NCI-H82 treated with DMSO at 0.1 percent for 48 hours (cell line): ENCODE results near the gene RAD51B.

ENCODE experiments used
- DNase-seq: peaks from one replicate; lab custom pipeline; 2025; ENCODE audit not compliant: unreplicated experiment; lab: John Stamatoyannopoulos, UW

RAD51B gene

GRCh38 chr14:68394764-68395143 is 575.2 kb downstream of the RAD51B start:
- no peak for DNase-seq

DNA sequence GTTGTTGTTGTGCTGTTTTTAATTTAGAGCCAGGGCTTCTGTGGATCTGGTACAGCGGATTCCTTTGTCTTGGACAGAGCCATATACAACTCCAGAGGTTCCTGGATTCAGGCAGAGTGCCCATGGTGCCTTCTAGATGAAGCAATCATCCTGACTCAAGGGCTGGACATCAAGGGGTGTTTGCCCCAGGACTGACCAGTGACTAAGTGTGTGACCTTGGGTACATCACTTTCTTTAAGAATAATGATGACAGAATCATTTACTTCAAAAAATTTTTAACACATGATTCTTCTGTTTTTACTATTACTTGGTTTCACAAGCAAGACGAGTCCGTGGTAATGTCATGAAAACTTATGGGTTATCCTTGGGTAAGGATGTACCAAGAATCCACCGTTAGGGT is 576.0 kb downstream of the RAD51B start:
- DNase-seq, result no peak

DNA sequence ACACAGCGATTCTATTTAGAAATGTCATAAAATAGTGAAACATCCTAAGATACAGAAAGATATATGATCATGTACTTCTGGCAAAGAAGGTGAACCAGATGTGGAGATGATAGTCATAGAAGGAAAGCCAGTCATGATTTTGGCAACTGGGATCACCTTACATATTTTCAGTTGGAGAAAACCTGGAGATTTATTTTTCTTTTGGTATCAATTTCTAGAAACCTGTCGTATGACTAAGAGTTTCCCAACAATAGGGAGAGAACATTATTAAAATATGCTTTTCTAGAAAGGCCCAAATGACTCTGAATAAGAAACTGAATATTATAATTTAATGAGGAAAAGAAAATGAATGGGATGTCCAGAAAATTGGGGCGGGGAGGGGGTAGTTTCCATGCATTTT is 576.9 kb downstream of the RAD51B start:
- DNase-seq, result no peak

- DNase-seq, result no peak
Measured at GRCh38 chr14:68397371-68397811, 577.8 kb downstream of the RAD51B start.

DNA sequence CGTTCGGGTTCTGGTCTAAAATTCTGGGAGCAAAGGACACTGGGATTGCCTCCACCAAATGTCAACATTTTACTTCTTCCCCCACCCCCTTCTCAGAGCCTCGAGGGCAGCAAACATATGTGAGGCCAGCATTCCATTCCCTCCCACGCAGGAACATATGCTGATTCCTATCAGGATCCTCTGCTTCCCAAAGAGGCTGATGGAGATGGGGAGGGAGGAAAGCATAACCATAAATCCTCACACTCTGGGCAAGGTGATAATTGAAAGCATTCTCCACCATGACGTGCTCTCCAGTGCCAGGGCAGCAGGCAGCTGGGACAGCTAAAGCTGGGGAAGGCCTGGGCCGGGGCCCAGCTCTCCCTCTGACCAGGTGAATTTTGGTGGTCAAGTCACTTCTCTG is 578.2 kb downstream of the RAD51B start:
- DNase-seq, result no peak

DNA sequence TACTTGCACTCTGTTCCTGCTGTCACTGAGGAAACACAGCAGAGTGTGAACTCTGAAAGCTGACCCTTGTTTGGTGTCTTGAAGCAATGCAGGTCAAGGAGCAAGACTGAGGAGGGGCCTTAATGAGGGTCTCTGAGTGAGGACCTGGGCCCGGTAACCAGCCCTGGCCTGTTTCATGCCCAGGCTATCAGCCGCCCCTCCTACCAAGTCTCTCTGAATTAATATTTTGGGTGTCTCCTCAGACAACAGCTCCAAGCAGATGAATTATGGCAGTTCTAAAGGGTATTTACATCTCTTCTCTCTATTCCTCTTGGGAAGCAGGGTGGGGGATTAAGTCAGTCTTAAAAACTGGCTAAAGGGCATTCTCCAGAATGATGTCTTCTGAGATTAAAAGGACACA is 578.8 kb downstream of the RAD51B start:
- no peak for DNase-seq

DNA sequence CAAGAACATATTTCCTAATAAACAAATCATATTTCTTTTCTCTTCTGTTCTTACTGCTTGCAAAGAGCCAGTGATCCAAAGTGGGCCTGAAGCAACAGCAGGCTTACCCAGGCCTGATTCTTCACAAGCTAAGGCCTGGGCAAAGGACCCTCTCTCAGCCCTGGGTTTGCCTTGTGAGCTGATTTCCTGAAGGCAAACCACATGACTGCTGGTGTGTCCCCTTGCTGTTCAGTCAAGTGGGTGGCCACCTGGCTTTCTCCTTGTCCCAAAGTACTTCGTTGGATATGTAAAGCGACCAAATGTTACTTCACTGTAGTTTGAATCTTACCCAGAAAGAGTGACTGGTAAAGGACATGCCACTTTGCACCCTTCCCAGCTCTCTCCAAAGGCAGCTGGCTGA is 580.4 kb downstream of the RAD51B start:
- no peak for DNase-seq

GRCh38 chr14:68401317-68401716 is 581.7 kb downstream of the RAD51B start:
- DNase-seq, result no peak

DNA sequence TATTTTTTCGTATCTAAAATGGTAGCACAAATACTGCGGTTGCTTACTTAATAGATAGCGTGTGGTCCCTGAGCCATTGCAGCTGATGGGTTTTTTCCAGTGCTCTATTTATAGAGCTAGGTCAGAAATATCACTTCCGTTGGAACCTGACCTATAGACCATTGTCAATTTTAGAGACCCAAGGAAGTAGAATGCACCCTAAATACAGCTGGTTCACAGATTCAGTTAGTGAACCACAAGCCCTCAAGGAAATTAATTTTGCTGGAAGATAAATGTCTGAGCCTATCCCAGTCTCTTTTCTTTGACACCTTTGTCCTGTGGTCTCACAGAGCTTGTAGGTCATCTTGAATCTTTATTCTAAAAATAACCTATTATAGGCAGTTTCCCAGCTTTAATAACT is 582.3 kb downstream of the RAD51B start:
- DNase-seq, result no peak

- DNase-seq, result no peak
Measured at GRCh38 chr14:68402525-68403101, 583.0 kb downstream of the RAD51B start.

DNA sequence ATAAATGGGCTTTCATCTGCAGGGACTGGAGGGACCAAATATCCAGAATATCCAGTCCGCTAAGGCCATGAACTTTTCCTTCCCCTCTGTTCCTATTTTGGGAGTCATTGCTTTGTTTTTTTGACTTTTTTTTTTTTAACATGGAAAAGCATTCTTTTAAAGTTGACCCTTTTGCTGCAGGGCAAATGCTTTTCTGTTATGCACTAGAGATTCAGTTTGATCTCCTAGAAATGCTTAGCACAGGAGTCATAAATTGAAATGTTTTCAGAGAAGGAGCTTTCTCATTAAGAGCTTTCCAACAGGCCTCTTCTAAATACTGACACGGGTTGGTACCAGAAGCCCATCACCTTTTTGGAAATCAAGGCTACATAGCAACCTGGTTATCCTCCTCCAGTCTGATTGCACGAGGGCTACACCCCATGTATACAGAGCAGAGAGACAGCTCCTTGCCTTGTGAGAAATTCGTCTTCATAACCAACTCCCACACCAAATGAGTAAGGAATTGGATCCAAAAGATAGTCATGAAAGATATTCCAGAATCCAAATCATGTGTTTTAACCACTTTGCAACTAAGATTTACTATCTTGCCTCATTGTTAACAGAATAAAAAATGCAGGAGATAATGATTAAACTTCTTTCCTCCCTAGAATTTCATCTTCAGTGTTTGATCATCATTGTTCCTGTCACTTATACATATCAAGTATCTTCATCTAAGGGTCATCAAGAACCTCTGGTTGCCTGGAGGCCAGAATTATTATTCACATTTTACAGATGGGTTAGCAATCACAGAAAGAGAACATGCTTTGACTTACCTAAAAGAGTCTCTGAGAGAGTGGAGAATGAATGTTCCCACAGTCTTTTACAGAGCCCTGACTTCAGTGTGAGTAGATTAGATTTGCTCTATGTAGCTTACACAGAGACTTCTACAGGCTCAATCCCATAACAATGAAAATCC is 583.9 kb downstream of the RAD51B start:
- no peak for DNase-seq

- no peak for DNase-seq
Measured at GRCh38 chr14:68404146-68404527, 584.6 kb downstream of the RAD51B start.

DNA sequence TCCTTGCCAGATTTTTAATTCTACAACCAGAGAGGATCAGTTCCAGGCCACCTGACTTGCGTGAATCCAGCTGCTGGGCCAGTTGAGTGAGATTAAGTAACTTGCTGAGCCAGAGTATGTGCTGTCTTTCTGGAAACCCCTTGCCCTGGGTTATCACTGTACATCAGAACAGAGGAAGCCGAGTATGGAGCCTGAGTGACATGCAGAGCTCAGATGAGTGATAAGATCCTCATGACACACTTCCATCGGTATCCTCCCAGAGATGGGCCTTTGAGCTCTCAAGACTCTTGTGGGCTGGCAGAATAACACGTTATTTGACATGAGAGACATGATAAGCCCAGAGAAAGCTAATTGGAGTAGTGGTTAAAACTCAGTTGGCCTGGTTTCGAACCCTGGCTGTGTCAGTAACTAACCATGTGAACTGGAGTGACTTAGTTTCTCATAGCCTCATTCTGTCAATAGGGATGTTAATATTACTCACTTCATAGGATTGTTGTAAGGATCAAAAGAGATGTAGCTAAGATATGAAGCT is 585.1 kb downstream of the RAD51B start:
- DNase-seq, result no peak

GRCh38 chr14:68405961-68406360 is 586.4 kb downstream of the RAD51B start:
- DNase-seq, result no peak

- no peak for DNase-seq
Measured at GRCh38 chr14:68407285-68407684, 587.7 kb downstream of the RAD51B start.

- no peak for DNase-seq
Measured at GRCh38 chr14:68407825-68408224, 588.2 kb downstream of the RAD51B start.

- no peak for DNase-seq
Measured at GRCh38 chr14:68408680-68409079, 589.1 kb downstream of the RAD51B start.

- DNase-seq, result no peak
Measured at GRCh38 chr14:68409387-68409786, 589.8 kb downstream of the RAD51B start.

DNA sequence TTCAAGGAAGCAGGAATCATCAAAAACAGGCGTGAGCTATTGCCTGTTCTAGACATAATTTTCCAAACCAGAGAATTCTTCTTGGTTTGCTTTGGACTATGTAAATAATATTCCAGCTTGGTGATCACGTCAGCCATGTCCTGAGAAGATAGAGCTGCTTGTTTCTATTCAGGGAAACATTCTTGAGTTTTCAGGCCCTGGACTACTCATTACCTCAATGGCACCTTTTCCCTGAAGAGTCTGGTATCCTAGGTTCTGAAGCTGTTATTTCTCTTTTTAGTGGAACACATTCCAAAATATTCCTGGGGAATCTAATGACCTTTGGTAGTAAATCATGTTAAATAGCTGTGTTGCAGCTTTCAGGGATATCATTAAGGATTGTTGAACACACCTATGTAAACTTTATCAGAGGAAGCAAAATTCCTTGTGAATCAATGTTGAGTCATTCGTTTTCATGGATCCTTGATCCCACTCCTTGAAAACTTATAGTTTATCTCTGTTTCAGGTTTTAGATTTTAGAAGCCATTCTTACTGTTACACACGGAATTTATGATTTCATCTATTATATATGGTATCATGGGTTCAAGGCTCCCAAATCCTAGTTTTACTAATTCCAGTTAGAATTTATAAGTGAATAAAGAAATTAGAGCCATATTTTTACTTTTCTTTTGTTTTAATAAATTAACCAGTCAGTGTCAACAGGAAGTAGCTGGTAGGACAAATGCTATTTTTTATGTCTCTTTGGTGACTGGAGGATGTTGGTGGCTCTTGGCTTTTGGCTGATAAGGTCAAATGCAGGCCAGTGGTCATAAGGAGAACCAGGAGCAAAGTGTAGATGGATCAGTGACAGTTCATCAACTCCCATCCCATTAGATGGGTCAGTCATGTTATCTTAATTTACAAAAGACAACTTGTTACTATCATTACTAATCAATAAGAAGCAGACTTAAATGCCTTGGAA is 593.2 kb downstream of the RAD51B start:
- DNase-seq, result no peak

- no peak for DNase-seq
Measured at GRCh38 chr14:68413509-68413908, 593.9 kb downstream of the RAD51B start.

DNA sequence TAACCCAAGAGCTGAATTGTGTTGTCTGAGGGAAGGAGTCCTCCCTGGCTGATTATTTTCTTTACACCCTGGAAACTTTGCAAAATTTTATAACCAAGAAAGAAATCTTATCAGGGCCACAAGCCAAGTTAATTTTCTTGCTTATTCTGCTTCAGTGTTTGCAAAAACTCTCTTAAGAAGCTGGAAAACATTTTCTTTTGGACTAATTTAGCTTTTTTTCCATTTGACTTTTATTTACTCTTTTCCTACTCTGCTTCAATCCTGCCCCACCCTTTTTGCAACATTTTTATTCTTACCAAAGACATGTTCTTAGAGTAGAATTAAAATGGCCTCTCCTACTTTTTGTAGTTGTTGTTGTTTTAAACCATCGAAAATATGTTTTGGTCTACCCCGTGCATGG is 594.5 kb downstream of the RAD51B start:
- DNase-seq, result no peak
